ENCODE measurements around the gene CD44.

DNA sequence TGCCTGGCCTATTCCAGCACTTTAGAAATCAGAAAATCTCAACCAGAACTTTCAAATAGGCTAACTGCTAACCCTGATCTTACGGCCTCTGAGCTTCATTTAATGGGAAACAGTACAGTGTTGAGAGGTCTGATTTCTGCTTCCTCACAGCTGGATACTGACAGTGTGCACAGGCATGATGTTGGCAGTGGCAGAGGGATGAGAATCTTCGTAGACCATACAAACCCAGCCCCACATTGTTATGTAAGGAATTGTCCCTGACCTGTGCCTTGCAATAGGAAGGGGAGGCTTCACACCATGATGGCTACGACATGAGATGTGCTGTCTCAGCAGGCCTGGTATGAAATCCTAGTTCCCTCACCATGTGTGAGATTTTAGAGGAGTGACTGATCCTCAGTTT lies 49.0 kb downstream of the CD44 start:
- TF ChIP-seq, protein P1, sequence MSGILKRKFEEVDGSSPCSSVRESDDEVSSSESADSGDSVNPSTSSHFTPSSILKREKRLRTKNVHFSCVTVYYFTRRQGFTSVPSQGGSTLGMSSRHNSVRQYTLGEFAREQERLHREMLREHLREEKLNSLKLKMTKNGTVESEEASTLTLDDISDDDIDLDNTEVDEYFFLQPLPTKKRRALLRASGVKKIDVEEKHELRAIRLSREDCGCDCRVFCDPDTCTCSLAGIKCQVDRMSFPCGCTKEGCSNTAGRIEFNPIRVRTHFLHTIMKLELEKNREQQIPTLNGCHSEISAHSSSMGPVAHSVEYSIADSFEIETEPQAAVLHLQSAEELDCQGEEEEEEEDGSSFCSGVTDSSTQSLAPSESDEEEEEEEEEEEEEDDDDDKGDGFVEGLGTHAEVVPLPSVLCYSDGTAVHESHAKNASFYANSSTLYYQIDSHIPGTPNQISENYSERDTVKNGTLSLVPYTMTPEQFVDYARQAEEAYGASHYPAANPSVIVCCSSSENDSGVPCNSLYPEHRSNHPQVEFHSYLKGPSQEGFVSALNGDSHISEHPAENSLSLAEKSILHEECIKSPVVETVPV (CRISPR knock-in tag; IDR thresholded peaks at IDR 0.05) = no peak
- TF ChIP-seq ZFP3 (CRISPR knock-in tag; IDR thresholded peaks at IDR 0.05) = no peak
